Hepatocyte (in vitro differentiated cells): ENCODE measurements around the gene STPG3.

Experiments used
- EZH2 ChIP-seq: fragments of 200-600 bp; sonication (generic); IDR thresholded peaks from 2 replicates; pipeline ENCODE4 v1.6.1; 2016; ENCODE audit warnings: antibody characterized with exemption, mild to moderate bottlenecking, borderline replicate concordance
- EZH2phosphoT487 ChIP-seq: fragments of 200-600 bp; sonication (generic); IDR thresholded peaks from one replicate; pipeline ENCODE4 v1.6.1; 2018; ENCODE audit warnings: antibody characterized with exemption, mild to moderate bottlenecking, low read depth, moderate library complexity; ENCODE audit not compliant: unreplicated experiment, severe bottlenecking
- TF ChIP-seq, protein P1 (sequence below): fragments of 200-600 bp; sonication (generic); IDR thresholded peaks from 2 replicates; pipeline ENCODE4 v1.5.1; 2016; ENCODE audit warnings: antibody characterized with exemption, mild to moderate bottlenecking; ENCODE audit not compliant: poor library complexity

DNA sequence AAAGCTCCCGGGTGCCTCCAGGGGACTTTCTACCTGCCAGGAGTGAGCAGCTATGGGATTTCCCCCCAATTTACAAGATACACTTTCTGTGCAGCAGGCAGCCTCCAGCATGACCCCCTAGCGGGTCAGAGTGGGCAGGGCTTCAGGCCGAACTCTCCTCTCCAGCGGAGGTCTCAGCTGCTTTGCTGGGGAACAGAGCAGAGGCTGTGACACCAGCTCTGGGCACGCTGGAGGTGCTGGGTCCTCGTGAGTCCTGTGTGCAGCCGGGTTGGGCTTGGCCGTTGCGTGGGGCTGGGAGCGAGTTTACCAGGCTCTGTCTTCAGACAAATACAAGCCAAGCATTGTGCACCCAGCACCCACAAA lies 48.1 kb downstream of the STPG3 start:
- TF ChIP-seq, protein P1, sequence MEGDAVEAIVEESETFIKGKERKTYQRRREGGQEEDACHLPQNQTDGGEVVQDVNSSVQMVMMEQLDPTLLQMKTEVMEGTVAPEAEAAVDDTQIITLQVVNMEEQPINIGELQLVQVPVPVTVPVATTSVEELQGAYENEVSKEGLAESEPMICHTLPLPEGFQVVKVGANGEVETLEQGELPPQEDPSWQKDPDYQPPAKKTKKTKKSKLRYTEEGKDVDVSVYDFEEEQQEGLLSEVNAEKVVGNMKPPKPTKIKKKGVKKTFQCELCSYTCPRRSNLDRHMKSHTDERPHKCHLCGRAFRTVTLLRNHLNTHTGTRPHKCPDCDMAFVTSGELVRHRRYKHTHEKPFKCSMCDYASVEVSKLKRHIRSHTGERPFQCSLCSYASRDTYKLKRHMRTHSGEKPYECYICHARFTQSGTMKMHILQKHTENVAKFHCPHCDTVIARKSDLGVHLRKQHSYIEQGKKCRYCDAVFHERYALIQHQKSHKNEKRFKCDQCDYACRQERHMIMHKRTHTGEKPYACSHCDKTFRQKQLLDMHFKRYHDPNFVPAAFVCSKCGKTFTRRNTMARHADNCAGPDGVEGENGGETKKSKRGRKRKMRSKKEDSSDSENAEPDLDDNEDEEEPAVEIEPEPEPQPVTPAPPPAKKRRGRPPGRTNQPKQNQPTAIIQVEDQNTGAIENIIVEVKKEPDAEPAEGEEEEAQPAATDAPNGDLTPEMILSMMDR: no peak
- TF ChIP-seq EZH2 (no peak), EZH2phosphoT487 (no peak)
